SK-N-MC (cell line): ENCODE measurements around the gene GOLIM4.

Experiments used
- EZH2 ChIP-seq: fragments of 200-600 bp; sonication (generic); IDR thresholded peaks from one replicate; pipeline ENCODE4 v1.6.1; 2017; ENCODE audit warnings: antibody characterized with exemption
- POLR2AphosphoS5 ChIP-seq: IDR thresholded peaks from 2 replicates; pipeline ENCODE4 v1.6.1; 2012; ENCODE audit warnings: mild to moderate bottlenecking, low read depth, low read length, borderline replicate concordance

DNA sequence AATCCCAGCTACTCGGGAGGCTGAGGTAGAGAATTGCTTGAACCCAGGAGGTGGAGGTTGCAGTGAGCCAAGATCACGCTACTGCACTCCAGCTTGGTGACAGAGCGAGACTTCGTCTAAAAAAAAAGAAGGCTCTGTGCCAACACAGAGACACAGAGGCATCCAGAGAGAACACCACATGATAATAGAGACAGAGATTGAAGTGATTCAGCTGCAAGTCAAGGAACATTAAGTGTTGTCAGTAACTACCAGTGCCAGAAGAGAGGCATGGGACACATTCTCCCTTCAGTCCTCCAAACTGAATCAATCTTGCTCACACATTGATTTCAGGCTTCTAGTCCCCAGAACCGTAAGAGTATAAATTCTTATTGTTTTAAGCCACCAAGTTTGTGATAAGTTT lies 97.5 kb downstream of the GOLIM4 start:
- TF ChIP-seq EZH2 (no peak), POLR2AphosphoS5 (no peak)
